ENCODE measurements around the gene RTRAF. TPM values are rescaled to one million over a fixed set of nuclear protein-coding genes. Genes with fewer than 3 reads are reported as not detected.
A peak's percentile ranks its signal among the peaks of the same experiment; 100 is the strongest.

The RTRAF gene
- total RNA-seq, 1 experiment from 2014 or later = 285 TPM

DNA sequence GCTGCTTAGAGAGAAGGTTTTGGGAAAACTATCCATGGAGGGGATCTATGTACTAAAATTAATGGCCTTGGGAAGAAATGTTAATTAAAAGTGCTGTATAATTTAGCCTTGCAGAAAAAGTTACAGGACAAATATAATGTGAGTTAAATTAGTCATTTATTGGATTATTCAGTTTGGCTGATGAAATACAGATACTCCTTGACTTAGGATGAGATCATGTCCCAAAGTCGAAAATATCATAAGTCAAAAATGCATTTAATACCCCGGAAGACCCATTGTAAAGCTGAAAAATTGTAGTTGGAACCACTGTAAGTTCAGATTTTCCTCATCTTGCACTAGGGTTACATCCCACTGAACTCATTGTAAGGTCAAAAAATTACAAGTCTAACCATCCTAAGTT lies 9.7 kb downstream of the RTRAF start:
- Mint-ChIP-seq H3K4me1 (ENCODE audit: insufficient read depth, unreplicated experiment) (peaks cover 24% of the 10 kb centered on the region), H3K27me3 (ENCODE audit: insufficient read depth, unreplicated experiment) (no peaks in the 10 kb centered on the region), H3K36me3 (ENCODE audit: insufficient read depth, unreplicated experiment) (peaks cover 79% of the 10 kb centered on the region), H3K27ac (ENCODE audit: low read depth, unreplicated experiment) (no peak overlapping the region), H3K9me3 (ENCODE audit: unreplicated experiment) (no peaks in the 10 kb centered on the region), H3K4me3 (ENCODE audit: unreplicated experiment) (no peak overlapping the region)
- POLR2A ChIA-PET = no interaction called here
- CTCF ChIA-PET = interaction anchor here (0.6 to 1.7 kb wide), 3 partner anchors 11 to 732 kb away, joined by 3 read pairs; no protein-coding TSS in a partner anchor
- TF ChIP-seq, protein P1, sequence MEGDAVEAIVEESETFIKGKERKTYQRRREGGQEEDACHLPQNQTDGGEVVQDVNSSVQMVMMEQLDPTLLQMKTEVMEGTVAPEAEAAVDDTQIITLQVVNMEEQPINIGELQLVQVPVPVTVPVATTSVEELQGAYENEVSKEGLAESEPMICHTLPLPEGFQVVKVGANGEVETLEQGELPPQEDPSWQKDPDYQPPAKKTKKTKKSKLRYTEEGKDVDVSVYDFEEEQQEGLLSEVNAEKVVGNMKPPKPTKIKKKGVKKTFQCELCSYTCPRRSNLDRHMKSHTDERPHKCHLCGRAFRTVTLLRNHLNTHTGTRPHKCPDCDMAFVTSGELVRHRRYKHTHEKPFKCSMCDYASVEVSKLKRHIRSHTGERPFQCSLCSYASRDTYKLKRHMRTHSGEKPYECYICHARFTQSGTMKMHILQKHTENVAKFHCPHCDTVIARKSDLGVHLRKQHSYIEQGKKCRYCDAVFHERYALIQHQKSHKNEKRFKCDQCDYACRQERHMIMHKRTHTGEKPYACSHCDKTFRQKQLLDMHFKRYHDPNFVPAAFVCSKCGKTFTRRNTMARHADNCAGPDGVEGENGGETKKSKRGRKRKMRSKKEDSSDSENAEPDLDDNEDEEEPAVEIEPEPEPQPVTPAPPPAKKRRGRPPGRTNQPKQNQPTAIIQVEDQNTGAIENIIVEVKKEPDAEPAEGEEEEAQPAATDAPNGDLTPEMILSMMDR (IDR thresholded peaks at IDR 0.05; ENCODE audit: unreplicated experiment) = no peak
- DNase-seq (ENCODE audit: unreplicated experiment) = no peak
- intact Hi-C loops (cut with micrococcal nuclease) = loop anchor here (10.0 kb wide), 1 partner anchor 476 kb away; no protein-coding TSS in a partner anchor
- no TSS peak for BruUV-seq (replicated peaks)

DNA sequence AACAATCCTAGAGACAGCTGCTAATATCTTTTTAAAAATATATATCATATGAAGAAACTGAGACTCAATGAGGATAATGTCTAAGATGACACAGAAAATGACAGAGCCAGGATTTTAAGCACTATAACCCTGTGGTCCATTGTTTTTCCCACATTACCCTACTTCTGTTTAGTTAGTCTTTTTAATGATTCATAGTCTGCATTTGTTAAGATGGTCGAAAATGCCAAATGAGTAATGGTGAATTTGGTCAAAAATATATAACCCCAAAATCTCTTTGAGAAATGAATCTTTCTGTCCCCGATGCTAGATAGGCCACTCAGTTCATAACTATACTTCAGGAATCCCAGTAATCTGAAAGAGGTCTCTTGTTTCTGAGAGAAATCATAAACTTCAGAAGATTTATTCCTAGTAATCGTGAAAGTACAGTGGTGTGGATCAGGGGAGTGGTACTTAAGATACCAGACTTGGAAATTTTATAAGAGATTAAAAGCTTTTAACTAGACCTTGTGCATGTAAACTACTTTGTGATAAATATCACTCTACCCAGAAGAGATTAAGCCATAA lies 10.8 kb downstream of the RTRAF start:
- POLR2A ChIA-PET = no interaction called here
- DNase-seq (ENCODE audit: unreplicated experiment) = no peak
- Mint-ChIP-seq H3K4me1 (ENCODE audit: insufficient read depth, unreplicated experiment) (peaks cover 14% of the 10 kb centered on the region), H3K4me3 (ENCODE audit: unreplicated experiment) (no peak overlapping the region), H3K27me3 (ENCODE audit: insufficient read depth, unreplicated experiment) (no peaks in the 10 kb centered on the region), H3K36me3 (ENCODE audit: insufficient read depth, unreplicated experiment) (peaks cover 82% of the 10 kb centered on the region), H3K9me3 (ENCODE audit: unreplicated experiment) (no peaks in the 10 kb centered on the region), H3K27ac (ENCODE audit: low read depth, unreplicated experiment) (no peak overlapping the region)
- TF ChIP-seq, protein P1 (IDR thresholded peaks at IDR 0.05; ENCODE audit: unreplicated experiment) = no peak
- no TSS peak for BruUV-seq (replicated peaks)
- CTCF ChIA-PET = interaction anchor here (0.8 to 1.7 kb wide), 3 partner anchors 10 to 66 kb away, joined by 3 read pairs; no protein-coding TSS in a partner anchor
- intact Hi-C loops (cut with micrococcal nuclease) = no loop called here

DNA sequence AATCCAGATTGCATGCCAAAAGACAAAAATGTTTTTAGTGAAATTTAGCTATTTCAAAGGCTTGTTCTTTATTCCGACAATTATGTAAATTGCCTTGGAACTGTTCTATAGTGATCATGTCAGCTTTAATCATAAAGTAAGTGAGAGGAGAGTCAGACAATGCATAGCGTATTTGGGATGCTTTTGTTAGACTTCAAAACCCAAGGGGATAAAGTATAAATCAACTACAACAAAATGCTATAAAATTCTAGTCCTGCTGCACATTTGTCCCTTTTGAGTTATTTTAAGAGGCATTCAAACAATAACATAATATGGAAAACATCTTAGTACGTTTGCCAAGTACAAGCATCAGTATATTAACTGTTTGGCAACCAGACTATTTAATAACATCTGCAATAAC lies 11.3 kb downstream of the RTRAF start:
- TF ChIP-seq, protein P1 (IDR thresholded peaks at IDR 0.05; ENCODE audit: unreplicated experiment) = no peak
- H3K9me3 Mint-ChIP-seq (ENCODE audit: unreplicated experiment) = no peaks in the 10 kb centered on the region
- intact Hi-C loops (cut with micrococcal nuclease) = no loop called here
- no TSS peak for BruUV-seq (replicated peaks)
- peaks cover 87% of the 10 kb centered on the region for H3K36me3 Mint-ChIP-seq (ENCODE audit: insufficient read depth, unreplicated experiment)
- H3K27ac Mint-ChIP-seq (ENCODE audit: low read depth, unreplicated experiment) = no peak overlapping the region
- H3K4me3 Mint-ChIP-seq (ENCODE audit: unreplicated experiment) = no peak overlapping the region
- ChIA-PET CTCF (interaction anchor here (0.8 kb wide), 1 partner anchor 67 kb away, joined by 3 read pairs; no protein-coding TSS in a partner anchor), POLR2A (no interaction called here)
- DNase-seq (ENCODE audit: unreplicated experiment) = no peak
- H3K27me3 Mint-ChIP-seq (ENCODE audit: insufficient read depth, unreplicated experiment) = no peaks in the 10 kb centered on the region
- H3K4me1 Mint-ChIP-seq (ENCODE audit: insufficient read depth, unreplicated experiment) = peaks cover 10% of the 10 kb centered on the region

DNA sequence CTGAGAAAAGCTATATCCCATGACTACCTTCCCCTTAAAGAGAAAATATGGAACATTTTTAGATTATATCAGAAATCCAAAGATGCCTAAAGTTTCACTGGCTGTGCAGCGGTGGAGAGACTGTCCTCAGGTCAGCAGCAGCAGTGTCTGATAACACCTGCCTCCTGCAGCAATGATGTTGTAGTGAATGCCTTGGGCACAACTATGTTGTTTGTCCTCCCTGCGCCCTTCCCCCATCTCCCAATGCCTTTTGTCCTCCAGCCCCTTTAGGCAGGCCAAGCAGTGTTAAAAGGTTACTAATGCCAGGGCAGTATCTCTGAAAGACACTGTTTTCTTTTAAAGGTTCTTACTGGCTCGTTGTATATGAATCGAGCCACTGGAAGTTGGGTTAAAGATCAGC lies 13.2 kb downstream of the RTRAF start:
- no peak overlapping the region for H3K4me3 Mint-ChIP-seq (ENCODE audit: unreplicated experiment)
- H3K9me3 Mint-ChIP-seq (ENCODE audit: unreplicated experiment) = no peaks in the 10 kb centered on the region
- DNase-seq (ENCODE audit: unreplicated experiment) = no peak
- H3K27me3 Mint-ChIP-seq (ENCODE audit: insufficient read depth, unreplicated experiment) = no peaks in the 10 kb centered on the region
- ChIA-PET CTCF (interaction anchor here (0.7 to 1.4 kb wide), 3 partner anchors 10 to 659 kb away, joined by 3 to 5 read pairs (median 3); no protein-coding TSS in a partner anchor), POLR2A (interaction anchor here (0.9 kb wide), 2 partner anchors 12 to 78 kb away, joined by 3 to 5 read pairs; no protein-coding TSS in a partner anchor)
- TF ChIP-seq, protein P1 (IDR thresholded peaks at IDR 0.05; ENCODE audit: unreplicated experiment) = no peak
- peaks cover 10% of the 10 kb centered on the region for H3K4me1 Mint-ChIP-seq (ENCODE audit: insufficient read depth, unreplicated experiment)
- BruUV-seq (replicated peaks) = no TSS peak
- intact Hi-C loops (cut with micrococcal nuclease) = no loop called here
- peak overlapping the region; percentile 84 for H3K27ac Mint-ChIP-seq (ENCODE audit: low read depth, unreplicated experiment)
- peaks cover 85% of the 10 kb centered on the region for H3K36me3 Mint-ChIP-seq (ENCODE audit: insufficient read depth, unreplicated experiment)
